Right lobe of liver (tissue), 4 donors: ENCODE results near the gene RNF208.

Experiments
- CTCF ChIP-seq, 4 donors: fragments of 200-600 bp in 3 of 4; fragments of 450-650 bp in 1 of 4; IDR thresholded peaks; one replicate each; pipeline versions ENCODE4 v1.5.1 to v1.8.0; 2016 to 2022; ENCODE audit warnings: antibody characterized with exemption in 4 of 4, mild to moderate bottlenecking in 2 of 4
- POLR2A ChIP-seq: fragments of 450-650 bp; IDR thresholded peaks from one replicate; pipeline ENCODE4 v1.6.1; 2017; ENCODE audit warnings: antibody characterized with exemption, mild to moderate bottlenecking
- donor health status: DM: no; HTN: no; CAD: no.
- donor health status: DM: no; HTN: no; CAD: no.
- donor health status: DM: no; HTN: yes; CAD: no.

- TF ChIP-seq POLR2A (no peak), CTCF (IDR thresholded peaks at IDR 0.05) (no peak)
These were observed 11.3 kb upstream of the RNF208 start for GRCh38 chr9:137233143-137233980.
